Measurements from ENCODE around the gene PPP1R14C.

DNA sequence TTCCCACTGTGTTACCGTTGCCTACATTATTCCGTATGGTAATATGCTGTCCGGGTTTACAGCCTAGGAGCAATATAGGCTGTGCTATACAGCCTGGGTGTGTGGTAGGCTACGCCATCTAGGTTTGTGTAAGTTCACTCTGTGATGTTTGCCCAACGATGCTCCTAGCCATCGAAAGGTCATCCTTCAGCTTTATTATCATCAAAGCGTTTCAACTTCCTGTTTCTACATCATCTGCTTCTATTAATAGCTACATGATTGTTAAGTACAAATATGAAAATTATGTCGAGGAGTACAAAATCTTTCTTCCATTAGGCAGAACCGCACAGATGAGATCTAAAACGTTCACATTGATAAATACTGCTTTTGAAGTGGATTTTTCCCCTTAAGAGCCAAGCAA lies 69.9 kb downstream of the PPP1R14C start:
- TF ChIP-seq, protein P1, sequence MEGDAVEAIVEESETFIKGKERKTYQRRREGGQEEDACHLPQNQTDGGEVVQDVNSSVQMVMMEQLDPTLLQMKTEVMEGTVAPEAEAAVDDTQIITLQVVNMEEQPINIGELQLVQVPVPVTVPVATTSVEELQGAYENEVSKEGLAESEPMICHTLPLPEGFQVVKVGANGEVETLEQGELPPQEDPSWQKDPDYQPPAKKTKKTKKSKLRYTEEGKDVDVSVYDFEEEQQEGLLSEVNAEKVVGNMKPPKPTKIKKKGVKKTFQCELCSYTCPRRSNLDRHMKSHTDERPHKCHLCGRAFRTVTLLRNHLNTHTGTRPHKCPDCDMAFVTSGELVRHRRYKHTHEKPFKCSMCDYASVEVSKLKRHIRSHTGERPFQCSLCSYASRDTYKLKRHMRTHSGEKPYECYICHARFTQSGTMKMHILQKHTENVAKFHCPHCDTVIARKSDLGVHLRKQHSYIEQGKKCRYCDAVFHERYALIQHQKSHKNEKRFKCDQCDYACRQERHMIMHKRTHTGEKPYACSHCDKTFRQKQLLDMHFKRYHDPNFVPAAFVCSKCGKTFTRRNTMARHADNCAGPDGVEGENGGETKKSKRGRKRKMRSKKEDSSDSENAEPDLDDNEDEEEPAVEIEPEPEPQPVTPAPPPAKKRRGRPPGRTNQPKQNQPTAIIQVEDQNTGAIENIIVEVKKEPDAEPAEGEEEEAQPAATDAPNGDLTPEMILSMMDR (IDR thresholded peaks at IDR 0.05), result no peak
- no peak for TF ChIP-seq POLR2AphosphoS5 (IDR thresholded peaks at IDR 0.05)

All from breast epithelium (tissue), 3 donors.